Smooth muscle cell (in vitro differentiated cells): ENCODE results near the gene ZNF558. TPM values are rescaled to one million over a fixed set of nuclear protein-coding genes. Genes with fewer than 3 reads are reported as not detected.
A peak's percentile ranks its signal among the peaks of the same experiment; 100 is the strongest.

Experiments used
- DNase-seq: peaks from one replicate; lab custom pipeline; 2025; ENCODE audit not compliant: unreplicated experiment; lab: John Stamatoyannopoulos, UW
- H2AFZ ChIP-seq: fragments of 200-600 bp; sonication (generic); 2 replicates; pipeline ENCODE4 v1.6.0; 2016; ENCODE audit warnings: antibody characterized with exemption, low read depth, mild to moderate bottlenecking
- H3F3A ChIP-seq: fragments of 200-600 bp; sonication (generic); 2 replicates; pipeline ENCODE4 v1.6.0; 2017; ENCODE audit warnings: antibody characterized with exemption, low read depth
- H3K27ac ChIP-seq: fragments of 200-600 bp; sonication (generic); 2 replicates; pipeline ENCODE4 v1.5.1; 2016; ENCODE audit warnings: low read depth, mild to moderate bottlenecking
- H3K27me3 ChIP-seq: fragments of 200-600 bp; sonication (generic); 2 replicates; pipeline ENCODE4 v1.6.1; 2016; ENCODE audit warnings: low read depth, mild to moderate bottlenecking
- H3K36me3 ChIP-seq: fragments of 200-600 bp; sonication (generic); 2 replicates; pipeline ENCODE4 v1.5.1; 2016; ENCODE audit warnings: low read depth
- H3K4me1 ChIP-seq: fragments of 200-600 bp; sonication (generic); 2 replicates; pipeline ENCODE4 v1.5.1; 2016; ENCODE audit warnings: low read depth
- H3K4me2 ChIP-seq: fragments of 200-600 bp; sonication (generic); 2 replicates; pipeline ENCODE4 v1.6.0; 2016; ENCODE audit warnings: mild to moderate bottlenecking
- H3K4me3 ChIP-seq: fragments of 200-600 bp; sonication (generic); 2 replicates; pipeline ENCODE4 v1.5.1; 2016; ENCODE audit warnings: mild to moderate bottlenecking
- H3K79me2 ChIP-seq: fragments of 200-600 bp; sonication (generic); 2 replicates; pipeline ENCODE4 v1.6.0; 2016; ENCODE audit warnings: low read depth, mild to moderate bottlenecking
- H3K9ac ChIP-seq: fragments of 200-600 bp; sonication (generic); 2 replicates; pipeline ENCODE4 v1.6.0; 2016; ENCODE audit warnings: low read depth
- H3K9me3 ChIP-seq: fragments of 200-600 bp; sonication (generic); replicated peaks from 2 replicates; pipeline ENCODE4 v1.5.1; 2016; ENCODE audit warnings: low read depth
- H4K20me1 ChIP-seq: fragments of 200-600 bp; sonication (generic); 2 replicates; pipeline ENCODE4 v1.6.0; 2016; ENCODE audit warnings: low read depth
- CTCF ChIP-seq: fragments of 200-600 bp; sonication (generic); IDR thresholded peaks from 2 replicates; pipeline ENCODE4 v1.5.1; 2017; ENCODE audit warnings: borderline replicate concordance, mild to moderate bottlenecking, antibody characterized with exemption; ENCODE audit not compliant: insufficient read depth, poor library complexity, severe bottlenecking
- WGBS: methylation state at CpG from one replicate; pipeline ENCODE4 v1.1.7; 2016; ENCODE audit warnings: low lambda C conversion rate; 5-methylcytosine and 5-hydroxymethylcytosine counted together
- polyA plus RNA-seq: library from polyadenylated mRNA; unstranded; fragments of >200 nt; fragmentation: Nextera tagmentation; extraction: Ambion mirVana; gene quantifications from 2 replicates; pipeline ENCODE4 v1.2.1, GENCODE V29; 2016
- total RNA-seq: library from RNA; depleted of rRNA; stranded (reverse); fragments of >200 nt; gene quantifications from 2 replicates; pipeline ENCODE4 v1.2.3, GENCODE V29; 2014

The ZNF558 gene
- total RNA-seq (19.6 and 35.1 TPM in 2 replicates), polyA plus RNA-seq (14.1 and 15.5 TPM in 2 replicates)

- Histone ChIP-seq H3K9ac (peak within 1 kb of the TSS; percentile 79), H3K4me3 (peak within 1 kb of the TSS; percentile 82), H4K20me1 (no peaks in the 10 kb centered on the region), H3F3A (no peaks in the 10 kb centered on the region), H3K27ac (peak within 1 kb of the TSS; percentile 69), H3K4me1 (peaks cover 4% of the 10 kb centered on the region), H3K27me3 (no peaks in the 10 kb centered on the region), H3K4me2 (peak within 1 kb of the TSS; percentile 89), H2AFZ (peak within 1 kb of the TSS; percentile 86), H3K79me2 (no peaks in the 10 kb centered on the region), H3K36me3 (no peaks in the 10 kb centered on the region), H3K9me3 (no peaks in the 10 kb centered on the region)
- peak; percentile 99 for DNase-seq
- peak; percentile 6 for TF ChIP-seq CTCF
- 11% methylated on average over 38 of the region's 78 CpGs for WGBS
These were observed at the start of gene ZNF558, which contains the start of gene MBD3L1 for GRCh38 chr19:8832132-8833021. Gene ZNF558 (minus strand): TSS chr19:8832304. CDS start chr19:8822659, 9,645 bp downstream. Gene MBD3L1 (plus strand): TSS chr19:8832377. CDS start chr19:8842679, 10,302 bp downstream.

GRCh38 chr19:8881512-8881911 lies 49.4 kb upstream of the ZNF558 start:
- no peaks in the 10 kb centered on the region for H3K27me3 ChIP-seq
- no peak overlapping the region for H3K4me2 ChIP-seq
- H3K9me3 ChIP-seq: peaks cover 2% of the 10 kb centered on the region
- DNase-seq: no peak
- no peak for TF ChIP-seq CTCF
- no peaks in the 10 kb centered on the region for H4K20me1 ChIP-seq
- no peak overlapping the region for H3K9ac ChIP-seq
- H3K4me3 ChIP-seq: no peak overlapping the region
- no peak overlapping the region for H2AFZ ChIP-seq
- no peaks in the 10 kb centered on the region for H3K36me3 ChIP-seq
- H3K4me1 ChIP-seq: no peaks in the 10 kb centered on the region
- H3K27ac ChIP-seq: no peak overlapping the region
- no peaks in the 10 kb centered on the region for H3F3A ChIP-seq
- no peaks in the 10 kb centered on the region for H3K79me2 ChIP-seq

- no peaks in the 10 kb centered on the region for H3K27me3 ChIP-seq
- no peaks in the 10 kb centered on the region for H3K36me3 ChIP-seq
- peaks cover 2% of the 10 kb centered on the region for H3K9me3 ChIP-seq
- H3K27ac ChIP-seq: no peak overlapping the region
- no peak for TF ChIP-seq CTCF
- DNase-seq: no peak
- H3K79me2 ChIP-seq: no peaks in the 10 kb centered on the region
- no peaks in the 10 kb centered on the region for H4K20me1 ChIP-seq
- no peak overlapping the region for H2AFZ ChIP-seq
- no peak overlapping the region for H3K4me2 ChIP-seq
- H3K4me3 ChIP-seq: no peak overlapping the region
- H3K4me1 ChIP-seq: no peaks in the 10 kb centered on the region
- no peaks in the 10 kb centered on the region for H3F3A ChIP-seq
- 45% methylated on average over 2 of the region's 2 CpGs for WGBS
- no peak overlapping the region for H3K9ac ChIP-seq
These were observed 48.9 kb upstream of the ZNF558 start for GRCh38 chr19:8880868-8881488.
